Aorta (tissue), 5 donors: Measurements from ENCODE around the gene HBP1. TPM values are rescaled to one million over a fixed set of nuclear protein-coding genes. Genes with fewer than 3 reads are reported as not detected.
"Not testable (repeated sequence)": the region's sequence is repeated elsewhere in the genome, so short reads cannot be mapped to it uniquely, and the experiment has no call there.

Source experiments
- ATAC-seq: fragments of 200-7000 bp; cut with Tn5 transposase; one replicate; pipeline ENCODE4 v1.9.1; 2022; ENCODE audit warnings: moderate library complexity; ENCODE audit not compliant: low FRiP score
- DNase-seq, 2 donors: peaks; one replicate each; pipeline ENCODE4 v3.0.0-alpha.2; 2020
- H3K27ac ChIP-seq, 2 donors: one replicate each; pipeline ENCODE4 v1.5.1; 2013; ENCODE audit warnings: low read length in 2 of 2, mild to moderate bottlenecking in 2 of 2, moderate library complexity in 2 of 2, control low read depth in 1 of 2, inconsistent platforms in 1 of 2, low read depth in 1 of 2
- H3K27me3 ChIP-seq, 2 donors: one replicate each; pipeline ENCODE4 v1.6.1; 2013; ENCODE audit warnings: control low read depth in 1 of 2, low read length in 1 of 2, mild to moderate bottlenecking in 1 of 2, moderate library complexity in 1 of 2; ENCODE audit not compliant: insufficient read depth in 2 of 2, control insufficient read depth in 1 of 2
- H3K36me3 ChIP-seq, 2 donors: one replicate each; pipeline ENCODE4 v1.6.1; 2013; ENCODE audit warnings: control low read depth in 1 of 2, low read length in 1 of 2, mild to moderate bottlenecking in 1 of 2; ENCODE audit not compliant: insufficient read depth in 2 of 2, control insufficient read depth in 1 of 2
- H3K4me1 ChIP-seq, 2 donors: one replicate each; pipeline ENCODE4 v1.6.1; 2013; ENCODE audit warnings: low read length in 2 of 2, control low read depth in 1 of 2, mild to moderate bottlenecking in 1 of 2, moderate library complexity in 1 of 2; ENCODE audit not compliant: insufficient read depth in 2 of 2, control insufficient read depth in 1 of 2
- H3K4me3 ChIP-seq, 2 donors: one replicate each; pipeline ENCODE4 v1.5.1; 2013; ENCODE audit warnings: low read length in 2 of 2, control low read depth in 1 of 2, mild to moderate bottlenecking in 1 of 2
- H3K9me3 ChIP-seq: one replicate; pipeline ENCODE4 v1.6.1; 2013; ENCODE audit warnings: mild to moderate bottlenecking, low read length; ENCODE audit not compliant: control insufficient read depth
- WGBS, 2 donors: extraction: QIAGEN DNeasy Blood & Tissue Kit; methylation state at CpG; one replicate each; pipeline ENCODE4 v1.1.7; 2013; 5-methylcytosine and 5-hydroxymethylcytosine counted together
- intact Hi-C, 2 donors: fragments of 100-400 bp; cut with DNase I; formaldehyde crosslinking; loops; one replicate each; pipeline versions ENCODE4 v1.14.2 to v1.15.0; 2022
- polyA plus RNA-seq, 2 donors: library from polyadenylated mRNA; stranded (reverse); fragments of 200-250 nt; gene quantifications; one replicate each; pipeline ENCODE4 v1.2.3, GENCODE V29; 2013
- total RNA-seq, 2 donors: library from RNA; stranded (reverse); fragmentation: NEBNext Ultra II Directional; extraction: Animal tissue kit (Norgen Biotek cat#: 25700); gene quantifications; one replicate each; pipeline ENCODE4 v1.2.1, GENCODE V29; 2021
- donor health status: healthy with polysubstance abuse.
- donor health status: Bipolar disorder and iron deficiency.
- donor health status: DM: no; HTN: no; CAD: no.
- donor health status: DM: no; HTN: no; CAD: no.
- donor health status: DM: yes; HTN: yes; CAD: no.

Gene HBP1
- total and polyA plus RNA-seq, 4 donors, result 45.5 to 78.7 (median 57.9) TPM

- H3K36me3 ChIP-seq, result no peaks in the 10 kb centered on the region
- DNase-seq, result no peak
- no peak overlapping the region for H3K27ac ChIP-seq
- no peak overlapping the region for H3K4me3 ChIP-seq
- no peaks in the 10 kb centered on the region for H3K4me1 ChIP-seq
- intact Hi-C loops, result loop anchor here in 1 of 2 donors (5.0 kb wide), 1 partner anchor 204 kb away; no protein-coding TSS in a partner anchor
- no peaks in the 10 kb centered on the region for H3K27me3 ChIP-seq
- 95% methylated on average over 7 of the region's 7 CpGs for WGBS, 2 donors
- H3K9me3 ChIP-seq, result no peaks in the 10 kb centered on the region
- no peak for ATAC-seq
These were observed 17.3 kb upstream of the HBP1 start for GRCh38 chr7:107151538-107151937.

GRCh38 chr7:107152011-107152410 is 16.8 kb upstream of the HBP1 start:
- DNase-seq, result no peak
- Histone ChIP-seq H3K27me3 (no peaks in the 10 kb centered on the region), H3K9me3 (no peaks in the 10 kb centered on the region), H3K27ac (no peak overlapping the region), H3K4me1 (no peaks in the 10 kb centered on the region), H3K4me3 (no peak overlapping the region), H3K36me3 (no peaks in the 10 kb centered on the region)
- WGBS, 2 donors, result 59 to 76% methylated on average over 4 of the region's 4 CpGs
- no peak for ATAC-seq
- intact Hi-C loops, result loop anchor here in 1 of 2 donors (5.0 kb wide), 1 partner anchor 205 kb away; no protein-coding TSS in a partner anchor

DNA sequence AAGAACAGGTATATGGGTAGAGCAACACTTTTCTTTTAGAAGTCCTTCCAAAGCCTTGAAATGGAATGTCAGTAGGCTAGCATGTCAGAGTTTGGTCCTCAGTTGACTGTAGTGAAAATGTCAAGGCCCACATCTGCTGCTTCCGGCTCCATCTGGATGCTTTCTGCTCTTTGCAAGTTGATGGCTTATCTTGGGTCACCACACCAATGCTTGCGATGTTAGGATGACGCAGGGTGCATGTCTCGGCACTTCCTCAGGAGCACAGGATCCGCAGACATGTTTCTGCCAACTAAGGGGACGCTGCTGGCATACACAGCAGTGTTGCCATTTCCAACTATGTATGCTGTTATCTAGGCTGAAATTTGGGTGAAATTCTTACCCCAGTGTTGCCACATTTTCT is 14.0 kb upstream of the HBP1 start:
- Histone ChIP-seq H3K27me3 (no peaks in the 10 kb centered on the region), H3K4me3 (no peak overlapping the region), H3K4me1 (no peaks in the 10 kb centered on the region), H3K27ac (no peak overlapping the region), H3K36me3 (no peaks in the 10 kb centered on the region), H3K9me3 (no peaks in the 10 kb centered on the region)
- WGBS, 2 donors, result 94 to 97% methylated on average over 6 of the region's 6 CpGs
- no peak for ATAC-seq
- intact Hi-C loops, result loop anchor here in 1 of 2 donors (5.0 kb wide), 1 partner anchor 208 kb away; no protein-coding TSS in a partner anchor
- DNase-seq, result no peak

- 94 to 95% methylated on average over 3 of the region's 3 CpGs for WGBS, 2 donors
- H3K4me1 ChIP-seq, H3K27ac ChIP-seq, ATAC-seq, intact Hi-C loops, H3K9me3 ChIP-seq, H3K4me3 ChIP-seq, H3K36me3 ChIP-seq, H3K27me3 ChIP-seq, DNase-seq: not testable (repeated sequence)
These were observed 13.1 kb upstream of the HBP1 start for GRCh38 chr7:107155726-107156125.

DNA sequence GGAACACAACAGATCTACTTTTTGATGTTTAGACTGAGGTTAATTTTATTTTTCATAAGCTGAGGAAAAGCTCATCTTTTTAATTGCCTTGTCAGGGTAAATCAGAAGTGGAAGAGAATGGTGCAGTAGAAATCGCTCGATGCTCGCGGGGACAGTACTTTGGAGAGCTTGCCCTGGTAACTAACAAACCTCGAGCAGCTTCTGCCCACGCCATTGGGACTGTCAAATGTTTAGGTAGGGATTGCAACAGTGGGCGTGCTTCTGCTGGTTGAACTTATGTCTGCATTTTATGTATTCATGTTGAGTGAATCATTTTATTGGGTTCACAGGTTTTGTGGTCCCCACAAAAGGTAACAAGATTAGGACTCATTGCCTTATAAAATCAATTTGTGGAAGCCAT is 11.7 kb upstream of the HBP1 start:
- ATAC-seq, result no peak
- Histone ChIP-seq H3K9me3 (no peaks in the 10 kb centered on the region), H3K27me3 (no peaks in the 10 kb centered on the region), H3K27ac (no peak overlapping the region), H3K4me3 (no peak overlapping the region), H3K36me3 (no peaks in the 10 kb centered on the region), H3K4me1 (no peaks in the 10 kb centered on the region)
- WGBS, 2 donors, result 92 to 94% methylated on average over 7 of the region's 7 CpGs
- no peak for DNase-seq
- intact Hi-C loops, result no loop called here

DNA sequence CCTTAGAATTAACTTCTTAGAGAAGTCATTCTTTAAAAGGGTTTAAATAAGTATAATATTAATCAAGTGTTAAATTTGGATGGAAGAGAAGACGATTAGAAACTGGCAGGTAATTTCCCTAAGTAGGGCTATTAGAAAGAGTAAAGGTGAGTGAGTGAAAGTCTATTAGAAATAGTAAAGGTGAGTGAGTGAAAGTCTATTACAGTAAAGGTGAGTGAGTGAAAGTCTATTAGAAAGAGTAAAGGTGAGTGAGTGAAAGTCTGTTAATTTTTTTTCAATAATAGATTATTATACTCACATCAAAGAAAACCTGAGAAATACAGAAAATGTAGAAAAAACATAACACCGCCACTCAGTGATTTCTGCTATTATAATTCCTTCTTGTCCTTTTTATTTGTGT is 10.8 kb upstream of the HBP1 start:
- DNase-seq (no peak), ATAC-seq (no peak)
- H3K9me3 ChIP-seq, result no peaks in the 10 kb centered on the region
- WGBS, 2 donors, result 83 to 85% methylated on average over 2 of the region's 2 CpGs
- no peak overlapping the region for H3K4me3 ChIP-seq
- no peaks in the 10 kb centered on the region for H3K36me3 ChIP-seq
- H3K4me1 ChIP-seq, result no peaks in the 10 kb centered on the region
- no peaks in the 10 kb centered on the region for H3K27me3 ChIP-seq
- intact Hi-C loops, result no loop called here
- no peak overlapping the region for H3K27ac ChIP-seq

GRCh38 chr7:107160389-107160788 is 8.4 kb upstream of the HBP1 start:
- intact Hi-C loops, result no loop called here
- DNase-seq (no peak), ATAC-seq (no peak)
- H3K27me3 ChIP-seq, result no peaks in the 10 kb centered on the region
- no peaks in the 10 kb centered on the region for H3K9me3 ChIP-seq
- H3K4me1 ChIP-seq, result no peaks in the 10 kb centered on the region
- H3K4me3 ChIP-seq, result no peak overlapping the region
- H3K27ac ChIP-seq, result no peak overlapping the region
- no peaks in the 10 kb centered on the region for H3K36me3 ChIP-seq
- 73 to 86% methylated on average over 2 of the region's 2 CpGs for WGBS, 2 donors

- H3K27me3 ChIP-seq, result no peaks in the 10 kb centered on the region
- H3K4me3 ChIP-seq, result no peak overlapping the region
- intact Hi-C loops, result no loop called here
- H3K27ac ChIP-seq, result no peak overlapping the region
- no peaks in the 10 kb centered on the region for H3K36me3 ChIP-seq
- WGBS, 2 donors, result 77% methylated on average over 3 of the region's 3 CpGs
- no peaks in the 10 kb centered on the region for H3K9me3 ChIP-seq
- no peaks in the 10 kb centered on the region for H3K4me1 ChIP-seq
- DNase-seq (no peak), ATAC-seq (no peak)
These were observed 7.4 kb upstream of the HBP1 start for GRCh38 chr7:107161415-107161814.

DNA sequence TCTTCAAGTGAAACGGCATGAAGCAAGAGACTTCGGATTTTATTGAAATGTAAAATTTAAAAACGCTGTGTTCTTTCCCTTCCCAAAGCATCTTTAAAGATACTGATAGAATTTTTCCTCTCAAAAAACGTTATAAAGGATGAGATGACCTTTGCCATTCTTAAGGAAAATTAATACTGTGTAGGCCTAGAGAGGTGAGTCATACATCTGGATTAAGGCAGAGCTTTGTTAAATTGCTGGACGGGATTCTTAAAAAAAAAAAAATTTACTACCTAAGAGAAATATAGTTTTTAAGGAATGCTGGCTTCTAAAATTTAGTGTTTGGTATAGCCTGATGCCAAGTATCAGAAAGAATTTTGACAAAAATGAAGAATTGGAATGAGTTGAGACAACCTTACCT is 6.3 kb upstream of the HBP1 start:
- no peaks in the 10 kb centered on the region for H3K36me3 ChIP-seq
- H3K4me1 ChIP-seq, result no peaks in the 10 kb centered on the region
- H3K9me3 ChIP-seq, result no peaks in the 10 kb centered on the region
- H3K27ac ChIP-seq, result no peak overlapping the region
- no peak overlapping the region for H3K4me3 ChIP-seq
- no peaks in the 10 kb centered on the region for H3K27me3 ChIP-seq
- intact Hi-C loops, result no loop called here
- ATAC-seq (no peak), DNase-seq (no peak)
- 77 to 83% methylated on average over 5 of the region's 5 CpGs for WGBS, 2 donors
